Sigmoid colon (tissue), 7 donors: ENCODE results near the gene ELOVL7. TPM values are rescaled to one million over a fixed set of nuclear protein-coding genes. Genes with fewer than 3 reads are reported as not detected.
A peak's percentile ranks its signal among the peaks of the same experiment; 100 is the strongest.

Experiments
- DNase-seq: peaks from one replicate; pipeline ENCODE4 v3.0.0-alpha.2; 2019
- H3K27ac ChIP-seq, 4 donors: fragments of 200-600 bp; sonication (generic); one replicate each; pipeline ENCODE4 v1.5.1; 2016 to 2019; ENCODE audit warnings: mild to moderate bottlenecking in 1 of 4
- H3K27me3 ChIP-seq, 3 donors: fragments of 200-600 bp; sonication (generic); one replicate each; pipeline ENCODE4 v1.5.1; 2019; ENCODE audit warnings: mild to moderate bottlenecking in 1 of 3
- H3K36me3 ChIP-seq, 4 donors: fragments of 200-600 bp; sonication (generic); one replicate each; pipeline ENCODE4 v1.5.1; 2016 to 2019
- H3K4me1 ChIP-seq, 4 donors: fragments of 200-600 bp; sonication (generic); one replicate each; pipeline ENCODE4 v1.5.1; 2017 to 2019
- H3K4me3 ChIP-seq, 4 donors: fragments of 200-600 bp; sonication (generic); one replicate each; pipeline ENCODE4 v1.5.1; 2017 to 2019; ENCODE audit warnings: mild to moderate bottlenecking in 2 of 4, moderate library complexity in 1 of 4
- H3K9me3 ChIP-seq, 4 donors: fragments of 200-600 bp in 3 of 4; sonication (generic) in 3 of 4; one replicate each; pipeline versions ENCODE4 v1.5.1 to v1.6.1; 2013 to 2019
- CTCF ChIP-seq, 4 experiments: fragments of 450-650 bp in 3 of 4; fragments of 200-600 bp in 1 of 4; IDR thresholded peaks; one replicate each; pipeline ENCODE4 v1.5.1; 2016 to 2019; ENCODE audit warnings: antibody characterized with exemption in 4 of 4, mild to moderate bottlenecking in 3 of 4, moderate library complexity in 2 of 4
- EP300 ChIP-seq, 4 donors: sonication (generic); formaldehyde crosslinking; IDR thresholded peaks; one replicate each; pipeline ENCODE4 v1.6.1; 2017; ENCODE audit warnings: antibody characterized with exemption in 4 of 4
- POLR2A ChIP-seq, 2 donors: fragments of 450-650 bp; IDR thresholded peaks; one replicate each; pipeline ENCODE4 v1.6.1; 2016; ENCODE audit warnings: antibody characterized with exemption in 2 of 2, mild to moderate bottlenecking in 2 of 2, moderate library complexity in 2 of 2
- POLR2AphosphoS5 ChIP-seq, 4 donors: sonication (generic); formaldehyde crosslinking; IDR thresholded peaks; one replicate each; pipeline ENCODE4 v1.6.1; 2017; ENCODE audit warnings: antibody characterized with exemption in 4 of 4
- WGBS, 2 donors: extraction: QIAGEN DNeasy Blood & Tissue Kit; methylation state at CpG; one replicate each; pipeline ENCODE4 v1.1.7; 2013; 5-methylcytosine and 5-hydroxymethylcytosine counted together
- intact Hi-C: fragments of 100-400 bp; cut with DNase I; formaldehyde crosslinking; loops from one replicate; pipeline ENCODE4 v1.15.1; 2023
- polyA plus RNA-seq, 3 donors: library from polyadenylated mRNA; stranded (reverse); fragments of 200-250 nt; gene quantifications; one replicate each; pipeline ENCODE4 v1.2.3, GENCODE V29; 2013
- total RNA-seq, 4 donors: library from RNA; depleted of rRNA; stranded (reverse); fragments of >200 nt; gene quantifications; one replicate each; pipeline ENCODE4 v1.1.0, GENCODE V29; 2016
- donor health status: healthy with polysubstance abuse.
- donor health status: Bipolar disorder and iron deficiency.
- donor health status: healthy.

Gene ELOVL7
- total and polyA plus RNA-seq, 7 donors, result 1.2 to 8.9 (median 2.5) TPM

DNA sequence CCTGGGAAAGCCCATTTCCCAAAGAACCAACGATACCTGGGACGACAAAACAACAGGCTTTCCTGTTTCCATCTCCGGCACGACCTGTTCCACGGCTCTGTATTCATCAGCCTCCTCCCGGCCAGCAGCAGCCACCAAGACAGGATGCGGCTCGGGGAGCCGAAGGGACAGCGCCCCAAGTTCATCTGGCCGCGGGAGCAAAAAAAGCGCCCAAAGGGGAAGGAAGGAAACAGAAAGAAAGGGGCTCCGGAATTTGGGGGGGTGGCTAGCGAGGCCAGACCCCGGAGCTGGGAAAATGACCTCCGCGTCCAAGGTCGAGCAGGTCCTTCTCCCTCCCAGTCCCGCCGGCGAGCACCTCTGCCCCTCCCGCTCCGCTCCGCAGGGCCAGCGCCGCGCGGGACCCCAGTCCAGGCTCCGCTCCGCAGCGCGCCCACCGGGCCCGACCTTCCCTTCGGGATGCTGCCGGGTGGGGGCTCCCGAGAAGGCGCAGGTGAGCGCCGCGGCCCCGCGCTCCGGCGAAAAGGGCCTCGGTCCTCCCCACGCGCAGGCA, 608 bp downstream of the ELOVL7 start:
- Histone ChIP-seq H3K4me3 (peak overlapping the region; percentile 34 to 69 (median 54)), H3K27ac (peak overlapping the region in 2 of 4 donors; percentile 6 to 56), H3K9me3 (no peaks in the 10 kb centered on the region), H3K4me1 (peaks cover 0 to 21% (median 14%) of the 10 kb centered on the region in 4 donors), H3K36me3 (no peaks in the 10 kb centered on the region), H3K27me3 (peaks cover 9 to 68% (median 22%) of the 10 kb centered on the region in 3 donors)
- intact Hi-C loops, result no loop called here
- no peak for TF ChIP-seq EP300 (IDR thresholded peaks at IDR 0.05)
- TF ChIP-seq POLR2A (IDR thresholded peaks at IDR 0.05), result no peak
- 1% methylated on average over 49 of the region's 49 CpGs for WGBS, 2 donors
- no peak for DNase-seq

DNA sequence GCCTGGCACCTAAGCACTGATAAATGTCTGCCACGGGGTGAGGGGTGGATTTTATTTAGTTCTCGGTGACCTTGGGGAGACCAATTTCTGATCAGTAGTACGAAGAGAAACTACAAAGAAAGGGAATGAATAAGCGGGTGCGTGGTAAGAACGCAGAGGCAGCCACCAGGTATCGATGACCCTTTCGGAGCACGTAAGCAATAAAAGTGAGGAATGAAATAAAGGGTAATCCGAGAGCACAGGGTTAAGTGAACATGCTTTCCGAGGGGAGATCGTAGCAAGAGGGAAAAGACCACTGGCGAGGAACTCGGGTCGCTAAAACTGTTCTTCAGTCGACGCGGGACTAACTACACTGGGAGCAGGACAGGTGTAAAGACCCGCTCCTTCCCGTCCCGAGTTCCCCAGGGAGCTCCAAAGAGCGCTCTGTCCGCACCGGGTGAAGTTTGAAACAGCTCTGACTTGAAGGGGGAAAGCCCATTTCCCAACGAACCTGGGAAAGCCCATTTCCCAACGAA, 1.1 kb downstream of the ELOVL7 start:
- intact Hi-C loops, result no loop called here
- no peaks in the 10 kb centered on the region for H3K9me3 ChIP-seq
- peaks cover 9 to 68% (median 22%) of the 10 kb centered on the region in 3 donors for H3K27me3 ChIP-seq
- peaks cover 0 to 21% (median 14%) of the 10 kb centered on the region in 4 donors for H3K4me1 ChIP-seq
- H3K36me3 ChIP-seq, result no peaks in the 10 kb centered on the region
- peak overlapping the region in 3 of 4 donors; percentile 52 to 69 (median 56) for H3K4me3 ChIP-seq
- no peak for DNase-seq
- WGBS, 2 donors, result 4 to 17% methylated on average over 26 of the region's 26 CpGs
- no peak overlapping the region for H3K27ac ChIP-seq
- TF ChIP-seq EP300 (IDR thresholded peaks at IDR 0.05) (no peak), CTCF (IDR thresholded peaks at IDR 0.05) (no peak), POLR2AphosphoS5 (IDR thresholded peaks at IDR 0.05) (no peak), POLR2A (IDR thresholded peaks at IDR 0.05) (no peak)

DNA sequence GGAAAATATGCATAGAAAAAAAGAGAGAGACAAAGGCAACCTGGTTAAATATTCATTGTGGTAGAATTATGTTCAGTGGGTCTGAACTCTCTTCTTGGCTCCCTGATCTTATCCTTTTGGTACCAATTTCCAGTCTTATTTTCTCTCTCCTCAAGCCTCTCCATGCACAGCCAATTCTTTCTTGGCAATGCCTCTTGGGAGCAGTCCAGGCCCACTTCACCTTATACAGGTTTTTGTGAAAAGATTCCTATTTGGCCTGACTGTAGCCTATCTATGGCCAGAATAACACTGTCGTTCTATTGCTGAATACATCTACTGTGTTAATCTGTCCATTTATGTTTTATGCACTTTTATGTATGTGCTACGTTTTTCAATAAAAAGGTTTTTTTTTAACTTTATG, 2.7 kb downstream of the ELOVL7 start:
- Histone ChIP-seq H3K27ac (no peak overlapping the region), H3K4me3 (no peak overlapping the region), H3K4me1 (peaks cover 0 to 21% (median 14%) of the 10 kb centered on the region in 4 donors), H3K27me3 (peaks cover 9 to 68% (median 22%) of the 10 kb centered on the region in 3 donors), H3K36me3 (no peaks in the 10 kb centered on the region), H3K9me3 (no peaks in the 10 kb centered on the region)
- no peak for DNase-seq
- intact Hi-C loops, result no loop called here
- 70 to 83% methylated on average over 2 of the region's 2 CpGs for WGBS, 2 donors
- TF ChIP-seq POLR2AphosphoS5 (IDR thresholded peaks at IDR 0.05) (no peak), CTCF (IDR thresholded peaks at IDR 0.05) (no peak), EP300 (IDR thresholded peaks at IDR 0.05) (no peak), POLR2A (IDR thresholded peaks at IDR 0.05) (no peak)

GRCh38 chr5:60836131-60836530, 7.9 kb downstream of the ELOVL7 start:
- no peaks in the 10 kb centered on the region for H3K36me3 ChIP-seq
- H3K27ac ChIP-seq, result no peak overlapping the region
- no peaks in the 10 kb centered on the region for H3K4me1 ChIP-seq
- 73 to 77% methylated on average over 3 of the region's 3 CpGs for WGBS, 2 donors
- peaks cover 0 to 17% (median 3%) of the 10 kb centered on the region in 3 donors for H3K27me3 ChIP-seq
- H3K9me3 ChIP-seq, result no peaks in the 10 kb centered on the region
- TF ChIP-seq EP300 (IDR thresholded peaks at IDR 0.05) (no peak), CTCF (IDR thresholded peaks at IDR 0.05) (no peak)
- intact Hi-C loops, result no loop called here
- no peak for DNase-seq
- H3K4me3 ChIP-seq, result no peak overlapping the region

GRCh38 chr5:60835554-60835953, 8.5 kb downstream of the ELOVL7 start:
- TF ChIP-seq EP300 (IDR thresholded peaks at IDR 0.05), result no peak
- no peak for TF ChIP-seq POLR2AphosphoS5 (IDR thresholded peaks at IDR 0.05)
- no peak for TF ChIP-seq POLR2A (IDR thresholded peaks at IDR 0.05)
- no peak for TF ChIP-seq CTCF (IDR thresholded peaks at IDR 0.05)
- H3K9me3 ChIP-seq, result no peaks in the 10 kb centered on the region
- no peak overlapping the region for H3K4me3 ChIP-seq
- WGBS, 2 donors, result 79 to 86% methylated on average over 5 of the region's 5 CpGs
- intact Hi-C loops, result no loop called here
- H3K4me1 ChIP-seq, result no peaks in the 10 kb centered on the region
- no peak overlapping the region for H3K27ac ChIP-seq
- no peaks in the 10 kb centered on the region for H3K36me3 ChIP-seq
- no peak for DNase-seq
- peaks cover 0 to 11% (median 0%) of the 10 kb centered on the region in 3 donors for H3K27me3 ChIP-seq
